ENCODE measurements around the gene PLD5.

- no peak for TF ChIP-seq POLR2A (IDR thresholded peaks at IDR 0.05; ENCODE audit: low read depth, low read length)
- TF ChIP-seq EZH2 (IDR thresholded peaks at IDR 0.05; ENCODE audit: borderline replicate concordance, low read depth, low read length, severe bottlenecking): no peak
- TF ChIP-seq CTCF (IDR thresholded peaks at IDR 0.05; ENCODE audit: extremely low read depth in 1 of 2, insufficient read depth in 1 of 2, low read depth in 1 of 2, low read length in 2 of 2): no peak
- no peak for TF ChIP-seq GATA2 (IDR thresholded peaks at IDR 0.05; ENCODE audit: insufficient read depth, insufficient read length, low read depth, low read length)
- TF ChIP-seq POLR2AphosphoS5 (IDR thresholded peaks at IDR 0.05; ENCODE audit: insufficient read depth, low read depth, low read length): no peak
- TF ChIP-seq MYC (IDR thresholded peaks at IDR 0.05; ENCODE audit: low read depth, low read length): no peak
- TF ChIP-seq MAX (IDR thresholded peaks at IDR 0.05; ENCODE audit: insufficient read depth, insufficient read length): no peak
Observed at GRCh38 chr1:242088875-242089274, 435.6 kb downstream of the PLD5 start.

Measured in endothelial cell of umbilical vein (primary cell).